HG03097 (cell line): Measurements from ENCODE around the gene PBX3.

ENCODE experiments used
- ATAC-seq: cut with Tn5 transposase; IDR thresholded peaks from one replicate; pipeline ENCODE4 v1.9.1; 2021; ENCODE audit not compliant: unreplicated experiment, low FRiP score

Gene PBX3

DNA sequence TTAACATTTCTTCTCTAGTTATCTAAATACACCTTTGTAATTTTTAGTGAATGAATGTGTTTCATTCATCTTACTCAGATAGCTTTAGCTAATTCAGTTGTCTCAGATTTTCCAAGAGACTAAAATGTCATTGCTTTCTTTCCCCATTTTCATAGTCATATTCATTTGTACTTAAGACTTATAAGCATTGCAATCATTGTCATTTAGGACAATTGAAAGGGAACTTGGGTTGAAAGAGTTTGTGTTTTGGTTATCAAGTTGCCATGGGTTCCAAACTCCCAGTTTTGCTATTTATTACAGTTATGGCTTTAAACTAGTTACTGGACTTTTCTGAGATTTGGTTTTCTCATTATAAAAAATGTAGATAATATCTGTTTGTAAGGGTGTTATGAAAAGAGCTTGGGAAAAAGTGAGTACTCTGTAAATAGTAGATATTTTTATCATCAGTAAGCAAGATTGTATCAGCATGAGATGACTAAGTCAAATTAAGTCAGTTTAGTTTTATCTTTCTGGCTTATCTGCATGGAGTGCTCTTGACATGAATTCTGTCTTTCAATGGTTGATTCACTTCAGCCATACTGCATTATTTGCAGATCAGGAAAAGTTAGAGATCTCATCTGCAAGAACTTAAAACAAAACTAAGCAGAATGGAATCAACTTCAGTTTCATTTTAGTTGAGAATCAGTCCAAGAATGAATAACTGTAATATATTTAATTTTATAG, 107.5 kb downstream of the PBX3 start:
- ATAC-seq = no peak

DNA sequence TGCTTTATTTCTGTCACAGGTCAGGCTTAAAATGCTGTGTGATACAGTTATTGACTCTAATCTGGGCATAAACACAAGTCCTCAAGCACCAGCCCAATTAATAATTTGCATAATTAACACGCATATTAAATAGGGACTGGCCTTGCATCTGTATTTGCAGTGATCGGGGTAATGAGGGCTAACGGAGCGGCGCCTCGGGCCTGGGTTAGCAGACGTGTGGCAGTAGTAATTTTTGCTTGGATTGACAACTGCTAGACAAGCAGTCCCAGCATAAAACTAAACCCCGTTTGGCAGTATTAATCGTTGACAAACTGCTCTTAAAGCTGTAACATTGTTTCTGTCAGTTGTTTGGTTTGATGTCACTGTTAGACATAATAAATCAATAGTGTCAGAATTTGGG, 109.2 kb downstream of the PBX3 start:
- ATAC-seq = no peak

DNA sequence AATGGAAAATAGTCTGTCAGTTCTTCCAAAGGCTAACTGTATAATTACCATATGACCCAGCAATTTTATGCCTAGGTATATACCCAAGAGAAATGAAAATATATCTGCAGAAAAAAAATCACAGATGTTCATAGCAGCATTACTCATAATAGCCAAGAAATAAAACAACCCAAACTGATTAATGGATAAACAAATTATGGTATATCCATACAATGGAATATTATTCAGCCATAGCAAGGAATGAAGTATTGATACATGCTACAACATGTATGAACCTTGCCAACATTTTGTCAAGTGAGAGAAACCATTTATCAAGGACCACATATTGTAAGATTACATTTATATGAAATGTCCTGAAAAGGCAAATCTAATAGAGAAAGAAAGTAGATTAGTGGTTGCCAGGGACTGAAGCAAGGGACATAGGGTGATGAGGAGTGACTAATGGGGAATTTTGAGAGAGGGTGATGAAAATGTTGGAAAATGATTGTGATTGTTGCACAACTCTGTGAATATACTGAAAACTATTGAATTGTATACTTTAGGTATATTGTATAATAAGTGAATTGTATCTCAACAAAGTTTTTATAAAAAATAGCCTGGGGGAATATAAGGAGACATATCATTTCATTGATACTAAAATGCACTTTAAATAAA, 114.4 kb downstream of the PBX3 start:
- ATAC-seq = no peak

DNA sequence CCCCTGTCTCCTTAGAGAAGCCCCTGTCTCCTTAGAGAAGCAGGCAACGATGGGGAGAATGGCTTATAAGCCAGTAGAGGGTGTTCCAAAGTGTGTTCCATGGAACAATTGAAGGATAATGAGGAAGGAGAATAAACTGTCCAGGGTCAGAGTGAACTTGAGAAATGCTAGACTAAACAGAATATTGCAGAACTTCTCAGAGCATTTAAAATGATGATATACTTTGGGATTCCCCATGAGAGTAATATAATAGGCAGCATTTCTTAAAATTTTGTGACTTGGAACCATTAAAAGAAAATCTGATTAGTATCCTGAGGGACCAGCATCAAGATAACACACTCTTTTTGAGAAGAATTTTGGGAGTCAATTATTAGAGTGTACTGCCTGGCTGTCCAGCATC, 116.8 kb downstream of the PBX3 start:
- no peak for ATAC-seq

DNA sequence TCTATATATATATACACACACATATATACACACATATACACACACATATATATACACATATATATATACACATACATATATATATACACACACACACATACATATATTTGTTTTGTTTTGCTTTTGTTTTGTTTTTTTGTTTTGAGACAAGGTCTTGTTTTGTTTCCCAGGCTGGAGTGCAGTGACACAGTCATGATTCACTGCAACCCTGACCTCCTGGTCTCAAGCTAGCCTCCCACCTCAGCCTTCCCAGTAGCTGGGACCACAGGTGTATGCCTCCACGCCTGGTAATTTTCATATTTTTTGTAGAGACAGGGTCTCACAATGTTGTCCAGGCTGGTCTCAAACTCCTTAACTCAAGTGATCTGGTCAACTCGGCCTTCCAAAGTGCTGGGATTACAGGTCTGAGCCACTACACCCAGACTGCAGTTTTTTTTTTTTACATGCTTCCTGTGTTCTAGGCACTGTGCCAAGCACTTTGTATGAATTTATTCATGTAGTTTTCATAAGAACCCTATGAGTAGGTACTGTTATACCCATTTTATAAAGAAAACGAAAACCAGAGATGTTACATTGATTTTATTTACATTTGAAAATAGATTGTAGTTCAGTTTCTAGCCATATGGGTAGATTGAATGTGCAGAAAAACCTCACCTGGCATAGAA, 120.7 kb downstream of the PBX3 start:
- no peak for ATAC-seq

DNA sequence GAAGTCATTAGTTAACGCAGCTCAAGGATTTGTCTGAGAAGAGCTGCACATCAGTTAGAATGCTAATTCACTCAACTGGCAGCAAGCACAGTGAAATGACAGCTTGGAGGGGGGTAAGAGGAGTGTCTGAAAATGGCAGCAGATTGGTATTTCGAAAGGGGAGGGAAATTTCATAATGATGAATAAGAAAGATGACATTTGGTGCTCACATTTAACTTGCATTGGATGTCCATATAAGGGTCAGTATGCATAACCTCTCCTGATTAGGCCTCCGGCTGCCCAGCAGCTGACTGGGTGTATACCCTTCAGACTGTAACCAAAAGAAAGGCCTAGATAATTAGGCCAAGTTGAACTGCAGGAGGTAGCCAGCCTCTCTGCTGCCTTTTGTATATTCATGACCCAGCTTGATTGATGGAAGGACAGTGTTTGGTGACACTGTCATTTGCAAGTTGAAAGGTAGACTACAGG, 131.0 kb downstream of the PBX3 start:
- no peak for ATAC-seq

DNA sequence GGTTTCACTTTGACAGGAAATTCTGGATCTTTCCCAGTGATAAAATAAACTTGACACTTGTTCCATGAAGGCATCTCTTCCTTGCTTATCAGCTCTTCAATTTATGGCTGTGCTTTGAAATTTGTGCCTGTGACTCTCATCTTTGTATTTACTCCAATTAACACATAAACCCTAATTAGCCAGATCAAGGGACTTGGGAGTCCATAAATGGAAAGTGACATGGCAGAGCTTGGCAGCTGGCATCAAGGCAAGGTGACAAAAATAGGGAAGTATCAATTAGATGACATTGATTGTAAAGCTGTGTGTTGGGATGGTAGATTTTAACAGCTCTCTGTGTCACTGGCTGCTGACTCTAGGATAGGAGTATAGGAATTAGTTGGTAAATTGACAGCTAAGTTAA, 133.9 kb downstream of the PBX3 start:
- ATAC-seq = no peak

DNA sequence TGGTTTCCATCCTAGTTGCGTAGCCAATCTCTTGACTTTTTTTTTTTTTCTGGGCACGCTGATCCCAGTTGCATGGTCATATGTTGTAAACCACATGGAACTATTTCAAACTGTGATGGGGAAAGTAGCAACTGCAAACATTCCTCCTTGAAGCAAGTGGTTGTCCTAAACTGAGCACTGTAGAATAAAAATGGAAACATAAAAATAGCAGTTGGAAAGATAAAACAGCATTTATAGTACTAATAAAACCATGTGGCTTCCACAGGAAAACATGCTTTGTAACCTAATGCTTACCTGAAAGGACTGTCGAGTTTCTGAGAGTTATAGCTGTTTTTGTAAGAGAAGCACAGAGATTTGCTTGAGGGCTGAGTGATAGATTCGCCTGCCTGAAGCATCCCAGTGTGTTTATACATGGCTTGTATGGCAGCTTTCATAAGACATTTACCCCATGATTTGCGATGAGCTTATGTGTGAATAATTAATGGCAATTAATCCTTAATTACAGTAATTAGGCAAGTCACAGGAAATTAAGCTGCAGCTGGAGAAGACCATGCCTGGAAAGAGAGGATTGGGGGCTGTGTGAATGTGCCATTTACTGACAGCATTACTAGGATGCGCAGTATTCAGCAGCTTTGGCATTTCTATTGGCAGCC, 136.5 kb downstream of the PBX3 start:
- no peak for ATAC-seq

DNA sequence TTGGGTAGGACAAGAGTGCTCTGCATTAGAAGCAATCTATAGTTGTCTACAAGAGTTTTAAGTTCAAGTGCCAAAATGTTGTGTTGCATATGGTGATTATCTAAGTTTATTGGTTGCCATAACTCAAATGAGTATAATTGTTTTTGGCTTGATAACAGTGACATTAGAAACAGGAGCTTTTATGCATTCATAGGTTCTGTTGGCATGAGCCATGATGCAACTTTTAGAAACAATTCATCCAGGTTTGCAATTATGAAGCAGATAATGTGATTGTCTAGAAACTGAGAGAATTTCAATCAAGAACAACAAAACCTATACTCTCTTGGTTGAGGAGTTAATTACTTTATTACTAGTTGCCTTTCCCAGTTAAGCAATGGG, 137.0 kb downstream of the PBX3 start:
- ATAC-seq = no peak

DNA sequence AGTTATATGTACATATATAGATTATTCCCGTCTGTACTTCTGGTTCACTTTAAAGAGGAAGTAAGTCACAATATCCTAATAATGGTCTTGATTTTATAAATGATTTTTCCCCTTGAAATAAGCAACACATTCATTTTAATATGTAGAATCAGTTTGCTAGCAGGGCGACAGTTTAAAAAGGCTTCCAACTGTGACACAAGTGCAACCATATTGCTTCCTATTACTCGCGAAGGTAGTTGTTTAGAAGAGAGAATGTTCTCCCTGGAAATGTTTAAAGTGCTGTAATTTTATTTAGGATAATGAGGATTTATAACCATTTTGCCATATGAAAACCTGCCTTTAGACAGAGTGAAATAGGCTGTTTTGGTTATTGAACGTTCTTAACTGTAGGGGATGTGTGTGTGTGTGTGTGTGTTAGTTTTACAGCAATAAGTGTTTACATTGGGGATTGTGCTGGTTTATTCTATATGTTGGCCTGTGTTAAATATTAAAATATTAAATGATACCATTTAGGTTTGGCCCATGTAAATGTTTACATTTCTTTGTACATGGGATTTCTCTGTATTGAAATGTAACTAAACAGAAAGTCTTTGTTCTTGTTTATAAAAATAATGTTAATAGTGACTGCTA, 138.3 kb downstream of the PBX3 start:
- ATAC-seq = no peak

DNA sequence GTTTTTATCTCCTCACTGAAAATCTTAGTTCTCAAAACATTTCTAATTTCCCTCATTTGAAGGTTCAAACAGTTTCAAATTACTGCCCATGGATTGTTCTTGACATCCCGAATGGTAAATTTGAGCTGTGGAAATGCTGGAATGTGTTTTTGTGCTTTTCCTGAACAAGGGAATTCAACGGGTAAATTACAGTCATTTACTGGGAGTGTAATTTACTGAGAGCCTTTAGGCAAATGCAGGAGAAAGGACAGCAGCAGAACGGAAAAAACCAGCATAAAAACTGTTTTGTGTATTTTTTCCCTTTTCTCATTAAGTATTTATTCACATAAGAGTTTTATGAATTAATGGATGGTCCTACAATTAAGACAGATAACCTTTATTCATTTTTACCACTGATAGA, 139.2 kb downstream of the PBX3 start:
- ATAC-seq = no peak

DNA sequence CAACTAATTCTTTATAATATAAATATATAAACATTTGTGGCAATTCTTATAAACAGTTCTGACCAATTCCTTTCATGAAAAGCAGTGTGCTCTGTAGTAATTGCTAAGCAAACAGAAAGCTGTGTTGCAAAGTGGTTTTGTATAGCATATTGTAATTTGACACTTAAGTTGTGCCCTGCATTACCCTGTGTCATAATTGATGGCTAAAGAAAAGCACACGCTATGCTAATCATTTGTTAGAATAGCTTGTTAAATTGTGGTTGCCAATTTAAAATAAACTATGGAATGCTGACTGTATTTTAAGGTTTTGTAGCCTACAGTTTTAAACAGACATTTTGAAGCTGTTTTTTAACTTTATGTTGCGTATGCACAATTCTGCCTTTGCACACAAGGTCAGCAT, 140.0 kb downstream of the PBX3 start:
- no peak for ATAC-seq

DNA sequence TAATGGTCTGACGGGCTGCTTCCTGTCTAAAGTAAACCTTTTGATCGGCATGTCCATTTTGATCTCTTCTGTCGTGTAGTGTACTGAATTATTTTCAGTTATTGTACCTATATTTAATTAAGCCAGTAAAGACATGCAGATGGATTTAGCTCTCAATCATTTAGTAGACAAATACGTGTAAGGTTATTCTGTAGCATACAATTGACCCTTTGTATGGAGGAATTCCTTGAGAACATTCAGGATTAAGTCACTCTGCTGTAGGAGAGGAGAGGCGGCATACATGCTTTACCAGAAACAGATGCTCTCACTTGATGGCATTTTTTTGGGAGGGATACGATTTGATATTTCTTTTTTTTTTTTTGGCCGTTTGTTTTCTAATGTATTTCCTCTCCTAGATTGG, 141.0 kb downstream of the PBX3 start:
- no peak for ATAC-seq

DNA sequence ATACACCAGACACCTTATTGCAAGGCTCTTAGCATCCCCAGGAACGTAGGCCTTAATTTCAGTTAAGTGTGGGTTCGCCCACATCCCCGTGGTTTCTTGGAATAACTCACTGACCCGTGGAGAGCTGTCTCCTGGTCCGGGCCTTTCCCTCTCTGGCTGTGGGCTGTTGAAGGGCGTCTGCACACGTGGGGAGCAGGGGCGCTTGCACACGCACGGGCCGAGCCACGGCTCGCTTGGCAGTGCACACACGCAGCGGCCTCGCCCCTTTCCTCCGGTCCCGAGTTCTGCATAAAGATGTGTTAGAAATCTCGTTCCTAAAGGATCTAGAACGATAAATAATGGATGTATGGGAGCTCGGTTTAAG, 141.9 kb downstream of the PBX3 start:
- ATAC-seq = peak; percentile 22

DNA sequence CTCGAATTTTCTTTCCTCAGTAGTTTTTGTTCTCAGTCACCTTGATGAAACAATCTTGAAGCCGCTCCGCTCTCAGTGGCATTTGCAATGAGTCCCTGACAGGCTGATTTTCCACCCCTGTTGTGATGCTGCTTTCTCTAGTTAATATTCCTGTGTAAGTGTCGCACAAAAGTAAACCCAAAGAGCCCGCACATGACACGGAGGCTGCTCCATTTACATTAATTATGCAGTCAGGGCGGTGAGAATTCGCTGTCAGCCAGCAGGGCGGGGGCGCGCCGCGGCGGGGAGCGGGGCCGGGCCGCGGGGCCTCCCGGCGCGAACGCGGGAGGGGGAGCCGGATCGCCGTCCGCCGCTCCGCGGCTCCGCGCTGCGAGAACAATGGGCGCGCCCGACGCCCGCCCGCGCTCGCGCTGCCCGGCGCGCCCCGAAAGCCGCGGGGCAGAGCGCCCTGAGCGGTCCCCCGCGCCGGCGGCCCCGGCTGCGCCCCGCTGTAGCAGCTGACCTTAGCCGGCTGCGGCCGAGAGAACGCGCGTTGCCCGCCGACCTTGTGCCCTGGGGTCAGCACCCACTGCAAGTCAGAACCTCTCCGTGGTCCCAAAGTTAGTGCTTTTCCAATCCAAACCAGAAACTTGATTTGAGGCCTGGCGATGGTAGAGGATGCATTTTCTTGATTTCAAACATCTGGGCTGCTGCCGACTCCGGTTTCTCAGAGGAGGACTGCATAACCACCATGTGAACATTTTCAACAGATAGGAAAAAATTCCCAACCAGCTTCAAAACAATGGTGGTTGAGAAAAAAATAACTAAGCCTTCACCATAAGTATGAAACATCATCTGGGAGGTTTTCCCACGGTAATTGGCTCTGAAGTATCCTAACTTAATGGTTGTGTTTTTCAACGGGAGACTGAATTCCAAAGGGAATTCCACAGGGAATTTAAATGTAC, 142.6 kb downstream of the PBX3 start:
- ATAC-seq = peak; percentile 37

DNA sequence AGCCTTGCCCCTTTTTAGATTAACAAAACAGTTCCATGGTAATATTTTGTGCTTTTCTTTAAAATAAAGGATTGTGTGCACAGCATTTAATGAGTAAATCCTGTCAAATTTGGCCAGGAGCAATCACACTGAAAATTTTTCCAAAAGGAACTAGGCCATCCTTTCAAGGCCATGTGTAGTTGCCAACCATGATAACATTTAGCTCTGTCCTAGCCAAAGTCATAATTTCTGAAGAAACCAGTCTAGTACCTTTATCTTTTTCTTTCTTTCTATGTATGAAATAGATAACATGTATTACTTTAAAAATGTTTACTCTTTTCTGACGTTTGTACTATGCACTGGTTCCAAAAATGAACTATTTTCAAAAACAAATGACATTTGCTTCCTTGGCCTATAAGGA, 143.7 kb downstream of the PBX3 start:
- ATAC-seq = no peak

DNA sequence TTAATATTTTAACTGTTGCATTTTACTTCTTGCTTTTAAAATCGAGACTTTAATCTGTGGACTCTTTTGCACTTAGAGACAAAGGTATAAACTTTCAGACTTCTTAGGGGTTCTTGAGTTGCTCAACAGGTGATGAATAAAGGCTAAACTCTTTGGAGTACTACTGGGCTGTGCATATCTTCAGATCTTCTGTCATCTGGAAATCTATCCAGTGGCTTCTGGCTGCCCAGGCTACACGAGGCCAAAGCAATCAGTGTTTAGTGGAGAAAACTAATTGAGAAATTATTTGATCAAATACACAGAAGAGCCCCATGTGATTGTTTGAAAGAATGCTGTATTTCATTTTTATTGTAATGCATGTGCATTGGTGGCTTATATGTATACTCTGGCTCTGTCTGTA, 146.1 kb downstream of the PBX3 start:
- ATAC-seq = no peak

DNA sequence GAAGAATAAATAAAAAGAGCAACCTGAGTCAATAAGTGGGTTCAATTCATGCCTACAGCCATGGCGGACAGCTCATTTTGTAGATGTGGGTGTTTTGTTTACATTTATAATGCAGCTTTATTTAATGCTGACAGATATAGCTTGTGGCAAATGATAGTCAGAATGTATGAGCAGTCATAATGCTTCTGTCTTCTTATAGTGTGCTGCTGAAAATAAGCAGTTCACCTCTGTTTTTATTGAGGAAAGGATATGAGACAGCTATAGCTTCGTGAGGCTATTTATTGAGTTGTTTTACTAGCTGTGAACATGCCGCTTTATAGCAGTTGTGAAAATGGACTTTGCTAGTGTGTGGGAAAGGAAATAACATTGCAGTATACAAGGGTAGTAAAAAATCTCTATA, 147.4 kb downstream of the PBX3 start:
- ATAC-seq = no peak

DNA sequence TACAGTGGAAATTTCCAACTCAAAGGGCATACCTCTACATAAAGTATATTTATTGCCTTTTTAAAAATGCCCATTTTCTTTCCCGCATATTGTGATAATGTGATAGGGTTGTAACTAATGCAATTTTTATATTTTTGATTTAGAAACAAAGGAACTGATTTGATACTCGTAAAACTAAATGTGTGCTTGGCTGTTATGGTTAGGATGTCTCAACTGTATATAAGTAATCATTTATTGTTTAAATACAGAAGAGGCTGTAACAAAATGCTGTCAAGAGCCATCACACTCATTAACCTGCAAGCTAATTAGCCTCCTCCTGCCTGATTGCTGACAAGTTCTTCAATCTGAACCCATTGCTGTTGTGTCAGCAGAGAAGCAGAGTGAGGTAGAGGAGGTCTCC, 149.2 kb downstream of the PBX3 start:
- no peak for ATAC-seq

DNA sequence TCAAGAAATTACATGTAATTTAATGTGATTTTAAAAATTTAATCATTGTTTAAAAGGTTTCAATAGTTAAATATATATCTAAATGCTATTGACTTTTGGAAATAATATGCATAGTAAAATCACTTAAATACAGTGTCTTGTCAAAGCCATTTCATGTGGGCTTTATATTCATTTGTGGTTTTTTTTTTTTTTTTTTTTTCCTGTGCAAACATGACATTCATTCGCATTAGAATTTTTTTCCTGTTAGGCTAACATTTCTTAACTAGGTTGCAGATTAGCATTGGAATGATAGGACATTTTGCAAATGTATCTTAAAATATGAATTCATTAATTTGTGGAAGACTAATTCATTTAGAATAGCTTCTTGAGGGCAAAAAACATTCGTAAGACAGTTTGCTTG, 149.8 kb downstream of the PBX3 start:
- no peak for ATAC-seq
